ENCODE measurements around the gene TWSG1. TPM values are rescaled to one million over a fixed set of nuclear protein-coding genes. Genes with fewer than 3 reads are reported as not detected.
A peak's percentile ranks its signal among the peaks of the same experiment; 100 is the strongest.
"Not testable (repeated sequence)": the region's sequence is repeated elsewhere in the genome, so short reads cannot be mapped to it uniquely, and the experiment has no call there.

The TWSG1 gene
- polyA plus RNA-seq, 1 donor: 80.8 TPM

DNA sequence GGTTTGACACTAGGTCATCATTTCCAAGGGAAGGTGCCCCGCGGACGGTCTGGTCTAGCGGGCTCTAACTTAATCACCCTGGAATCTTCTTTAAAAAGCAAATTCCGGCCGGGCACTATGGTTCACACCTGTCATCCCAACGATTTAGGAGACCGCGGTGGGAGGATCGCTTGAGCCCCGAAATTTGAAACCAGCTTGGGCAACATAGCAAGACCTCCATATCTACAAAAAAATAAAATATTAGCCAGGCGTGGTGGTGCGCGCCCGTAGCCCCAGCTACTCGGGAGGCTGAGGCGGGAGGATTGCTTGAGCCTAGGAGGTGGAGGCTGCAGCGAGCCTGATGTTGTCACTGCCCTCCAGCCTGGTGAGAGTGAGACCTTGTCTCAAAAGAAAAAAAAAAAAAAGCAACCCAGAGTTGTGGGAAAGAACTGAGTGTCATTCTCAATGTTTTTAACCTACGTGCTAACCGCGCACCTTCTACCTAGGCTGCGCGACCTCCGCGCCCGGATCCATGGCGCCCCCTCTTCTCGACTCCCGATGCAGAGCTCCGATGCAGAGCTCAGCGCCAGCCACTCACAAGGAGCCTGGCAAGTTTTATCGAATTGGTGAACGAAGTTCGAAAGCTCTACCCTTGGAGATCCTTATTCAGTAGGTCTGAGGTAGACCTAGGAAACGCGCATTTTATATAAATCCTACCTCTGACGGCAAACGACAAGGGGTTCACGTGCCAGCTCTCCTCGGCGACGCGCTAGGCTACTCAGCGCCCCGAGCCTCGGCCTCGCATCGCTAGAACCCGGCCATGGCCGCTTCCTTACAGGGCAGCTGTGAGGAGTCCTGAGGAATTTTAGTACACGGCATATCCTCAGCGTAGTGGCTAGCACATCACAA, 888 bp upstream of the TWSG1 start:
- no peak for DNase-seq

DNA sequence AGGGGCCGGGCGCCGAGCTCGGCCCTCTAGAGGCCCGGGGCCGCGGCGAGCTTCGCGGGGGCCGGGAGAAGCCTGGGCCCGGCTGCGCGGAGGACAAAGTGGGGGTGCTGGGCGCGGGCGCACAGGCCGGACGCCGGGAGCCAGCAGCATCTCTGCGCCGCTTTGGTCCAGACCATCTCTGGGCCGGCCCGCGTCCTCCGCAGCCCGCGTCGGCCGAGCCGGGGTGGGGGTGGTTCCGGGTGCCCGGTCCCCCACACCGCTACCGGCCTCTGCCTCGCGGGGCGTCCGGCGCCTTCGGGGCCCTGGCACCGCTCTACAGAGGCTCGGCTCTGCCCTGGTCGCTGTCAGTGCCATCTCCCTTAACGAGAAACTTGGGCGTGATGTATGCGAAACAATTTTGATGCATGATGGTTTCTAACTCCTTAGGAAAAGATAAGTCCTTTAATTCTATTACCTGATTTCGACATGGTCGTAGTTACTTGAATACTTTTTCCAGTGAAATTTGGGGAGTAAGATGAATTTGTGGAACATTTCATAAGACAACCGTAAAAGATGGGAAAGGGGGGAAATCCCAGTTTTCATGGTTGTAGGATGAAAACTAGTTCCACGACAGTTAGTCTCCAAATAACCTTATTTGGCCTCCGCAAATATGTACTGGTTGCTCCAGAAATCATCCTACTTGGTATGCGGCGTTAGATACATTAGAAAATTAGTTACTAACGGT, 562 bp downstream of the TWSG1 start:
- DNase-seq: peak; percentile 31

DNA sequence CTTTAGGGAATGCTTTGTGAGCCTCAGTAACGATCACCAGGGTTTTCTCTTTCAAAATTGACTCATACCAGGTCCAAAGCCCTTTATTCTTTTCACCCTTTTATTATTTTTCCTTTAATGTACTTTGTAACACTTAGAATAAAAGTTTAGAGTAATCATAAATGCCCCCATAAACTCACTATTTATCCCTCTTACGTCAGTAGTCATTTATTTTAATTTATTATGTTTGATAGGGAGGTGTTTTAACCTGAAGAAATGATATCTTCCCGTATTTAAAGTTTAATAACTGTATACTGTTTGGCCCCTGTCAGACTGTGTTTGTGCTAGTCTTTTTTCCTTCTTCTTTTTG, 1.1 kb downstream of the TWSG1 start:
- no peak for DNase-seq

GRCh38 chr18:9336827-9337226, 2.3 kb downstream of the TWSG1 start:
- no peak for DNase-seq

DNA sequence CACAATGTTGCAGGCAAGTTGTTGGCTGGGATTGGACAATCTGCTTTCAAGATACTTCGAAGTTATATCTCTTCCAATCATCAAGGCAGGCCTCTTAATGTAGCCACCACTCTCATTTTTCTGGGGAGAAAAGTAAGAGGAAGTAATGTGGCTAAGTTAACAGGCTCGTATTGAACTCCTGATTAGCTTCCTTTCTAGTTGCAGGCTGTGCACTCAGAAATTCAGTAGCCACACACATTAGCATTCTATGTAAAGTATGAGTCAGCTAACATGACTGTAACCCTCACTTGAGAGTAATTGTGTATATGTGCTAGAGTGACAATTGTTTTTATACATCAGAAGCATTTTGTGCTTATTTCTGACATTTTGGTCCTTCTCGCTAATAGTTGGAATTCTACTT, 3.3 kb downstream of the TWSG1 start:
- DNase-seq: no peak

- DNase-seq: no peak
Observed at GRCh38 chr18:9340472-9340871, 5.9 kb downstream of the TWSG1 start.

GRCh38 chr18:9343577-9343976, 9.0 kb downstream of the TWSG1 start:
- no peak for DNase-seq

DNA sequence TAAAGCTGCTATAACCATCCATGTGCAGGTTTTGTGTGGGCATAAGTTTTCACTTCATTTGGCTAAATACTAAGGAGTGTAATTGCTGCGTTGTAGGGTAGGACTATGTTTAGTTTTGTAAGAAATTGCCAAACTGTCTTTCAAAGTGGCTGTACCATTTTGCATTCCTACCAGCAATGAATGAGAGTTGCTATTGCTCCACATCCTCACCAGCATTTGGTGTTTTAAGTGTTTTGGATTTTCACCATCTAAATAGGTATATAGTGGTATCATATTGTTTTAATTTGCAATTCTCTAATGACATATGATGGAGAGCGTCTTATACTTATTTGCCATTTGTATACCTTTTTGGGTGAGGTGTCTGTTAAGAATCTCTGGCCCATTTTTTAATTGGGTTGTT, 12.2 kb downstream of the TWSG1 start:
- DNase-seq: no peak

DNA sequence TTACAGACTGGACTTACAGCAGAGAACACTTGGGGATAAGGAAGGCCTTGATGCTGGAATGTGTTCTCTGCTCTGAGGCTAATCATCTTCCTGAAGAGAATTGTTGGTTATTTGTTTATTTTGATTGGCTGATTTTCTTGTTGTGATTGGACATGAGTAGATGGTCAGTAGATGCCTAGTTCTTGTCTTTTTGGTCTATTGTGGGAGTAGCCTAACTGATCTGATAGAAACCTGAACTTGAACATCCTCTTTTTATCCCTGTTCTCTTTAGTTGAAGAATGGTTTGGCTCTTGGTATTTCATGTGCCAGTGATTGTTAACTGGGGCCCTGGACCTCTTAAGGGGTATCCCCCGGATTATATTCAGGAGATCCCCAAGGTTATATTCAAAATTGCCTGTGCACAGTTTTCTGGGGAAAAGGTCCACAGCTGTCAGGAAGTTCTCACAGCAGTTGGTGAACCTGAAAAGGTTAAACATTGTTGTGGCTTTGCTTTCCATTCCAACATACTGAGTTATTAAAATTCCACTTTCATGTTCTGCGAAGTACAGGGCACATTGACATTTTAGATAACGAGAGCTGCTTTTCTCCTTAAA, 13.6 kb downstream of the TWSG1 start:
- no peak for DNase-seq

DNA sequence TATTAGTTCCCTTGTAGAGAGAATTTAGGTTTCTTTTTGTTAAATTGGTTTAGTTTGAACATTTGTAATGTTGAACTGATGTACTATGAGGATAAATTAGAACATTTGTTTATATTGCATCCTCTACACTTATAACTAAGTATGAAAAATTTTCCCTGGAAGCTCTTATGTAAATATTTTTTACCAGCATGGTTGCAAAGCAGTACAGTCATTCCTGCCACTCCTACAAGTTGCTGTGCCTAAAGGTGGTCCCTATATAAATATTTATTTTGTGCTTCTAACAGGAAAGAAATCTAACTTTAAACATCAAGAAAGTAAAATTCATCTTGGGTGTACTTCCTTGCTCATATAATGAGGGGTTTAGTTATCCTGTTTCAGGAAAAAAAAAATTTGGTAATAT, 14.2 kb downstream of the TWSG1 start:
- DNase-seq: no peak

DNA sequence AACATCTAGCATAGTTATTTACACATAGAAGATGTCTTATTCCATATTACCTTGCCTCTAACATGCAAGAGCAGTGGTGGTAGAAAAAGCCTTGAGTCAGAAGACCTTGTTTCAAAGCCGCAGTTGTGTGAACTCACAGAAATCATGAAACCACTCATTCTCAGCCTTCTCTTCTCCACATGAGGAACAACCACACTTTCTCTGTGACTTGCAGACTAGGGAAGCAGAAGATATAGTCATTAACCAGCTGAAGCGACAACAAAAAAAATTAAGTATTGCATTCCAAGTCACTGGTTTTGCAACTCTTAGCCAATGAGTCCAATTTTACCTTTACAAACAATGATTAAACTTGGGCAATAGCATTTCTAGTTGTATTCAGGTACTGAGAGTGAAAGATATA, 19.0 kb downstream of the TWSG1 start:
- DNase-seq: no peak

- no peak for DNase-seq
Observed at GRCh38 chr18:9354256-9354655, 19.7 kb downstream of the TWSG1 start.

- no peak for DNase-seq
Observed at GRCh38 chr18:9356976-9357375, 22.4 kb downstream of the TWSG1 start.

DNA sequence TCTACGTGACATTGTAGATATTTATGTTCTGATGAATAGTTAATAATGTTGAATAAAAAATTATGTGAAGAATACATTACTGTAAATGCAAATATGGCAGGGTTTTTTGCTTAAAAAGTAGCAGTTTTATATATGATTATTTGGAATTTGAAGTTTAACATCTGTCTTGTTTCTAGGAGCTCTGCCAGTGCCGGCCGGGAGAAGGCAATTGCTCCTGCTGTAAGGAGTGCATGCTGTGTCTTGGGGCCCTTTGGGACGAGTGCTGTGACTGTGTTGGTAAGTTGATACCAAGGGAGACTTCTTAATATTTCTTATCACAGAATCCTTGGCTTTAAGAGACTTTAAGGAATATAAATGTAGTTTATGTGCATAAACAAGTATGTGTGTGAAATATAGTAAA, 25.2 kb downstream of the TWSG1 start:
- no peak for DNase-seq

GRCh38 chr18:9361191-9361590, 26.6 kb downstream of the TWSG1 start:
- no peak for DNase-seq

DNA sequence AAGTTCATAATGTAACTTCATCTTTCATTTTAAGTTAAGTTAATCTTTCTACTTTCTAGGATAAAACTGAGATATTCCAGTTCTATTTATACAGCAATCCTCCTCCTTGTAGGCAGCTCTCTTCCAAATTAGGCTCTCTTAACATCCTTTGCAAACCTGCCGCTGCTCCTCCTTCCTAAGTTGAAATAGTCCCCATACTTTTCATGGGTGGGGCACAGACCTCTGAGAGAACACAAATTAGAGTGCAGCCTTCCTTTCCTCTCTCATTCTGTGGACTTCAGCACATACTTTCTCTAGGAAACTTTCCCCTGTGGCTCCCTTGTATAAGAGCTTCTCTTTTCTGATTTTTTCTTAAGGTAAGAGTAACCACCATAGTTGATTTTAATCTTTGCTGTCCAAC, 28.3 kb downstream of the TWSG1 start:
- no peak for DNase-seq

- no peak for DNase-seq
Observed at GRCh38 chr18:9364242-9364641, 29.7 kb downstream of the TWSG1 start.

DNA sequence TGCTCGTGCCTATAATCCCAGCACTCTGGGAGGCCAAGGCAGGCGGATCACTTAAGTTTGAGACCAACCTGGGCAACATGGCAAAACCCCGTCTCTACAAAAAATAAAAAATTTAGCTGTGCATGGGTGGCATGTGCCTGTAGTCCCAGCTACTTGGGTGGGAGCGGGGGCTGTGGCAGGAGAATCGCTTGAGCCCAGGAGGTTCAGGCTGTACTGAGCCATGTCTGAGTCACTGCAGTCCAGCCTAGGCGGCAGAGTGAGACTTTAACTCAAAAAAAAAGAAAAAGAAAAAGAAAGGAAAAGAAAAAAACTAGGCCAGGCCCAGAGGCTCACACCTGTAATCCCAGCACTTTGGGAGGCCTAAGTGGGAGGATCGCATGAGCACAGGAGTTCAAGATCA, 30.8 kb downstream of the TWSG1 start:
- no peak for DNase-seq

DNA sequence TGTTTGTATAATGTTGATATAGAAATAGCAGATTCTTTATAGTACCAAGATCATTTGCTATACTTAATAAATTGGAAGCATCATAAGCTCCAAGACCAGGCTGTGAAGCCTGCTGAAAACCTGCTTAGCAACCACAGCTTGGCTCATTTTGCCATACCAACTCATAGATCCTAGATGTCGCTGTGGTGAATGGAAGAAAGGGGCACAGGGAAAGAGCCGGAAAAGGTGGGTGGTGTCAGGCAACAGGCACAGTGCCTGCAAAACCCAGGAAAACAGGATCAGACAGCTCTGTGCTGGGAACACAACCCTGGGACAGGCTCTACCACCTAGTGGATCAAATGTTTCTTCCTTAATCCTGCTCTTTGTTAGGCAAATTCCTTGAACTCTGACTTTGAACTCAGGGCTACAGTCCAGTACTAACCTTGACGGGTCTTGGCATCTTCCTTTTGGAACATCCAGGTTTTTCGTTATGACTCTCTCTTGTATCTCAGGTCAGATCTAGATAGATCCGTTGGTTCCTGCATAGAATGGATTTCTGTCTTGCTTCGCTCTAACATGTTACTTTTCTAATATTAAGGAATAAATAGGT, 31.6 kb downstream of the TWSG1 start:
- peak; percentile 56 for DNase-seq

DNA sequence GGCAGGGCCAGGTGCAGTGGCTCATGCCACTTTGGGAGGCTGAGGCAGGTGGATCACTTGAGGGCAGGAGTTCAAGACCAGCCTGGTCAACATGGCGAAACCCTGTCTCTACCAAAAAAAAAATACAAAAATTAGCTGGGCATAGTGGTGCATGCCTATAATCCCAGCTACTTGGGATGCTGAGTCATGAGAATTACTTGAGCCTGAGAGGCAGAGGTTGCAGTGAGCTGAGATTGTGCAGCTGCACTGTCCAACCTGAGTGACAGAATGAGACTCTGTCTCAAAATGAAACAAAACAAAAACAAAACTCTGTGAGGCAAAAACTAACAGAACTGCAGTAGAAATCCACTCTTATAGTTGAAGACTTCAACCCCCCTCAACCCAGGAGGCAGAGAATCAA, 38.7 kb downstream of the TWSG1 start:
- not testable (repeated sequence) for DNase-seq

- DNase-seq: no peak
Observed at GRCh38 chr18:9379118-9379517, 44.5 kb downstream of the TWSG1 start.

GRCh38 chr18:9380101-9380500, 45.5 kb downstream of the TWSG1 start:
- DNase-seq: peak; percentile 3
